Thyroid gland (tissue), 4 donors: ENCODE measurements around the gene CIITA.

ENCODE experiments used
- POLR2A ChIP-seq, 2 donors: fragments of 450-650 bp; IDR thresholded peaks; one replicate each; pipeline ENCODE4 v1.6.1; 2017; ENCODE audit warnings: antibody characterized with exemption in 2 of 2, mild to moderate bottlenecking in 2 of 2, moderate library complexity in 1 of 2
- TF ChIP-seq, protein P1 (sequence below), 6 experiments: fragments of 200-600 bp in 3 of 6; fragments of 450-650 bp in 3 of 6; sonication (generic) in 3 of 6; IDR thresholded peaks; one replicate each; pipeline ENCODE4 v1.5.1; 2016 to 2019; ENCODE audit warnings: antibody characterized with exemption in 6 of 6, mild to moderate bottlenecking in 2 of 6, inconsistent platforms in 1 of 6, moderate library complexity in 1 of 6

DNA sequence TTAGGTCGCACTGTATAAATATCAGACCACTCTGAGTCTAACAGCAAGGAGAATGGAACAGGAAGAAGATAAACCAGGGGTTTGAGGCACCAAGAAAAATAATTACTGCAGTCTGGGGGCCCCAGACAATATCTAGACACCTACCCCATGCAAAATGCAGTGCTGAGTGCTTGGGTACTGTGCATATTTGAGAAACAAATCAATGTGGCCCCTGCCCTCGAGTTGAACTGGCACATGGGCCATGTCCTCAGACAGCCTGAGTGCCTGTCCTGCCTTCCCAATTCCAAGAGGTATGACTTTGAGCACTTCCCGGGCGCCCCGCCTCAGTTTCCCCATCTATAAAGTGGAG lies 6.2 kb upstream of the CIITA start:
- TF ChIP-seq, protein P1, sequence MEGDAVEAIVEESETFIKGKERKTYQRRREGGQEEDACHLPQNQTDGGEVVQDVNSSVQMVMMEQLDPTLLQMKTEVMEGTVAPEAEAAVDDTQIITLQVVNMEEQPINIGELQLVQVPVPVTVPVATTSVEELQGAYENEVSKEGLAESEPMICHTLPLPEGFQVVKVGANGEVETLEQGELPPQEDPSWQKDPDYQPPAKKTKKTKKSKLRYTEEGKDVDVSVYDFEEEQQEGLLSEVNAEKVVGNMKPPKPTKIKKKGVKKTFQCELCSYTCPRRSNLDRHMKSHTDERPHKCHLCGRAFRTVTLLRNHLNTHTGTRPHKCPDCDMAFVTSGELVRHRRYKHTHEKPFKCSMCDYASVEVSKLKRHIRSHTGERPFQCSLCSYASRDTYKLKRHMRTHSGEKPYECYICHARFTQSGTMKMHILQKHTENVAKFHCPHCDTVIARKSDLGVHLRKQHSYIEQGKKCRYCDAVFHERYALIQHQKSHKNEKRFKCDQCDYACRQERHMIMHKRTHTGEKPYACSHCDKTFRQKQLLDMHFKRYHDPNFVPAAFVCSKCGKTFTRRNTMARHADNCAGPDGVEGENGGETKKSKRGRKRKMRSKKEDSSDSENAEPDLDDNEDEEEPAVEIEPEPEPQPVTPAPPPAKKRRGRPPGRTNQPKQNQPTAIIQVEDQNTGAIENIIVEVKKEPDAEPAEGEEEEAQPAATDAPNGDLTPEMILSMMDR (IDR thresholded peaks at IDR 0.05) = no peak
- TF ChIP-seq POLR2A (IDR thresholded peaks at IDR 0.05) = no peak
